Measurements from ENCODE around the gene LKAAEAR1.
A peak's percentile ranks its signal among the peaks of the same experiment; 100 is the strongest.

The LKAAEAR1 gene

GRCh38 chr20:64077541-64077875, 6.7 kb downstream of the LKAAEAR1 start:
- no peak for DNase-seq

GRCh38 chr20:64077094-64077493, 7.1 kb downstream of the LKAAEAR1 start:
- peak in 1 of 2 donors; percentile 63 for DNase-seq

GRCh38 chr20:64076061-64076997, 7.9 kb downstream of the LKAAEAR1 start:
- DNase-seq: no peak

GRCh38 chr20:64075556-64075955, 8.6 kb downstream of the LKAAEAR1 start:
- no peak for DNase-seq

- DNase-seq: no peak
Measured at GRCh38 chr20:64074963-64075362, 9.2 kb downstream of the LKAAEAR1 start.

- no peak for DNase-seq
Measured at GRCh38 chr20:64074184-64074789, 9.9 kb downstream of the LKAAEAR1 start.

- DNase-seq: no peak
Measured at GRCh38 chr20:64073476-64074183, 10.6 kb downstream of the LKAAEAR1 start.

- DNase-seq: no peak
Measured at GRCh38 chr20:64072498-64073063, 11.6 kb downstream of the LKAAEAR1 start.

- DNase-seq: no peak
Measured at GRCh38 chr20:64071341-64072332, 12.6 kb downstream of the LKAAEAR1 start.

- no peak for DNase-seq
Measured at GRCh38 chr20:64070244-64070993, 13.8 kb downstream of the LKAAEAR1 start.

GRCh38 chr20:64069614-64070243, 14.5 kb downstream of the LKAAEAR1 start:
- DNase-seq: peak in 1 of 2 donors; percentile 44

- no peak for DNase-seq
Measured at GRCh38 chr20:64069209-64069613, 15.0 kb downstream of the LKAAEAR1 start.

- no peak for DNase-seq
Measured at GRCh38 chr20:64068386-64069208, 15.6 kb downstream of the LKAAEAR1 start.

- no peak for DNase-seq
Measured at GRCh38 chr20:64067733-64068307, 16.4 kb downstream of the LKAAEAR1 start.

GRCh38 chr20:64067005-64067632, 17.1 kb downstream of the LKAAEAR1 start:
- DNase-seq: no peak

- DNase-seq: peak; percentile 43 to 62
Measured at GRCh38 chr20:64065974-64066343, 18.2 kb downstream of the LKAAEAR1 start.

GRCh38 chr20:64065062-64065973, 18.9 kb downstream of the LKAAEAR1 start:
- DNase-seq: no peak

Measured in stimulated activated CD4-positive, alpha-beta T cell treated with anti-CD3 and anti-CD28 coated beads, Interleukin-2, amount 100 ng/mL, for 24 hours (primary cell).